ENCODE results near the gene FMN1.

FMN1 gene

GRCh38 chr15:33197636-33198035 lies 3.1 kb upstream of the FMN1 start:
- no peak for TF ChIP-seq CTCF (IDR thresholded peaks at IDR 0.05)
- Histone ChIP-seq H3K4me3 (no peak overlapping the region), H3K36me3 (no peaks in the 10 kb centered on the region), H3K9me3 (no peaks in the 10 kb centered on the region), H3K4me1 (peaks cover 0 to 10% (median 5%) of the 10 kb centered on the region in 4 donors), H3K27me3 (no peaks in the 10 kb centered on the region), H3K27ac (no peak overlapping the region)
- intact Hi-C loops (cut with DNase I; ENCODE audit: low total_unique reads), result no loop called here
- no peak for DNase-seq

DNA sequence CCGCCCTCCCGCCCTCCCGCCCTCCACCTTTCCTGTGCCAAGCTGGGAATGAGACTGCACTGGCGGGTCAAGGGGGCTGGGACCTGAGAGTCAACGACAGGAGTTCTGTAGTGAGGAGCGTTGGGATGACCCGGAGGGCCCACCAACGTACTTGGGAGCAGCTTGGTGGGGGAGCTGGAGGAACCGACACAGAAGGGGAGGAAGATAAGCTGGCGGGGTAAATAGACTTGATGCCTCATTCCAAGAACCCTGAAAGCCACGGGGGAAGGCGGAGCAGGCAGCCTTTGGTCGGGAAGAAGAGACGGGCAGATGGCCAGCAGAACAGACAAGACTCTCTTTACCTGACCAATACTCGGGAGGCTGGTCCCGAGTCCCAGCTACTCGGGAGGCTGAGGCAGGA lies 277 bp downstream of the FMN1 start:
- peaks cover 0 to 10% (median 5%) of the 10 kb centered on the region in 4 donors for H3K4me1 ChIP-seq
- no peaks in the 10 kb centered on the region for H3K36me3 ChIP-seq
- TF ChIP-seq CTCF (IDR thresholded peaks at IDR 0.05), result no peak
- H3K27me3 ChIP-seq, result peaks cover 0 to 2% of the 10 kb centered on the region in 2 donors
- H3K4me3 ChIP-seq, result peak overlapping the region; percentile 47 to 56
- intact Hi-C loops (cut with DNase I; ENCODE audit: low total_unique reads), result no loop called here
- DNase-seq, result no peak
- H3K27ac ChIP-seq, result peak overlapping the region in 1 of 2 donors; percentile 60
- H3K9me3 ChIP-seq, result no peaks in the 10 kb centered on the region

GRCh38 chr15:33191591-33191990 lies 2.9 kb downstream of the FMN1 start:
- Histone ChIP-seq H3K36me3 (no peaks in the 10 kb centered on the region), H3K4me1 (peaks cover 0 to 10% (median 5%) of the 10 kb centered on the region in 4 donors), H3K4me3 (no peak overlapping the region), H3K27me3 (peaks cover 0 to 2% of the 10 kb centered on the region in 2 donors), H3K9me3 (no peaks in the 10 kb centered on the region), H3K27ac (no peak overlapping the region)
- TF ChIP-seq CTCF (IDR thresholded peaks at IDR 0.05), result no peak
- DNase-seq, result no peak
- intact Hi-C loops (cut with DNase I; ENCODE audit: low total_unique reads), result no loop called here

GRCh38 chr15:33190539-33190938 lies 4.0 kb downstream of the FMN1 start:
- peaks cover 0 to 10% (median 5%) of the 10 kb centered on the region in 4 donors for H3K4me1 ChIP-seq
- intact Hi-C loops (cut with DNase I; ENCODE audit: low total_unique reads), result no loop called here

DNA sequence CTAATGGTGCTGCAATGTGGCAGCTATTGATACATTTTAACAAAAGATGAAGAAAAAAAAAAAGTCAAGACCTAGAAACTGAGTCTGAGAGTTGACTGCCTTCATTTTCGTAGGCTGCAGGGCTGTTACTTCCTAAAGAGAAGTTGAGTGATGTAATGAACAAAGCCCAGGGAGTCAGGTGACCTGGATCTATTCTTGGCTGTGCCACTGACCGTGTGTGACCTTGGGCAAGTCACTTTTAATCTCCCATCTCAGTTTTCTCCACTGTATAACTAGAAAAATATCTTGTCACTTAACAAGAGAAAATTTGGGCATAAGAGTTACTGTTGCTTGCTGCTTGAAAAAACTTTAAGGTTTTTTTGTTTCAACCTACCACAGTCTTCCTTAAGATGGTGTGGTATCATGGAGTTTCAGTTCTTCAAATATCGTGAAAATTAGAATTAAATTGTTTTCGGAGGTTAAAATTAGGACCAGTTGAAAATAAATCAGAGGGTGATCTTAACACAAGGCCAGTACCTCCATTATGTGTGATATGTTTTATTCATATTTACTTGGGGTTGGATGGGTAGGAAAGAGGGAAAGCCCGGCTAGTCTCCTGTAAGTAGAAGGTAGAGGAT lies 5.8 kb downstream of the FMN1 start:
- Histone ChIP-seq H3K36me3 (no peaks in the 10 kb centered on the region), H3K4me3 (no peak overlapping the region), H3K27ac (no peak overlapping the region), H3K9me3 (no peaks in the 10 kb centered on the region), H3K4me1 (no peaks in the 10 kb centered on the region), H3K27me3 (peaks cover 0 to 2% of the 10 kb centered on the region in 2 donors)
- no peak for TF ChIP-seq CTCF (IDR thresholded peaks at IDR 0.05)
- intact Hi-C loops (cut with DNase I; ENCODE audit: low total_unique reads), result no loop called here
- DNase-seq, result peak in 1 of 2 donors; percentile 35

More at GRCh38 chr15:33190539-33190938, 4.0 kb downstream of the FMN1 start:
- no peak for DNase-seq
- no peak overlapping the region for H3K27ac ChIP-seq
- no peak for TF ChIP-seq CTCF (IDR thresholded peaks at IDR 0.05)
- no peaks in the 10 kb centered on the region for H3K36me3 ChIP-seq
- no peak overlapping the region for H3K4me3 ChIP-seq
- H3K9me3 ChIP-seq, result no peaks in the 10 kb centered on the region
- peaks cover 0 to 2% of the 10 kb centered on the region in 2 donors for H3K27me3 ChIP-seq
